OCI-M2 (cell line): ENCODE data around the gene CRYGN.

Source experiments
- DNase-seq: peaks from one replicate; lab custom pipeline; 2025; ENCODE audit not compliant: unreplicated experiment; lab: John Stamatoyannopoulos, UW

The CRYGN gene

DNA sequence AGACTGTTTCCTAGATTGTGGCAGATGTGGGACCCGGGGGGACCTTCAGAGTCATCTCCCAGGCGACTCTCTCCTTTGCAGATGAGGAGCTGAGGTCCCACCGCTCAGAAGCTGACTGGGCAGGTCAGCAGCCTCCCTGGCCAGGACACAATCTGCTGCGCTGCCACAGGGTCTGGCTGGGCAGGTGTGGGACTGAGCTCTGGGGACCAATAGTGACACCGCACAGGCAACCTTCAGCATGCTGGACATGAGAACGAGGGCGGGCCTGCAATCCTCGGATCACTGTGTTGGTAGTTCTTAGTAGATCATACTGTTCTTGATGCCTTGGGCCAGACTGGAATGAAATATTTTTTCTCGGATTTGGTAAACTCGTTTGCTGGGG lies 20.5 kb upstream of the CRYGN start:
- no peak for DNase-seq

DNA sequence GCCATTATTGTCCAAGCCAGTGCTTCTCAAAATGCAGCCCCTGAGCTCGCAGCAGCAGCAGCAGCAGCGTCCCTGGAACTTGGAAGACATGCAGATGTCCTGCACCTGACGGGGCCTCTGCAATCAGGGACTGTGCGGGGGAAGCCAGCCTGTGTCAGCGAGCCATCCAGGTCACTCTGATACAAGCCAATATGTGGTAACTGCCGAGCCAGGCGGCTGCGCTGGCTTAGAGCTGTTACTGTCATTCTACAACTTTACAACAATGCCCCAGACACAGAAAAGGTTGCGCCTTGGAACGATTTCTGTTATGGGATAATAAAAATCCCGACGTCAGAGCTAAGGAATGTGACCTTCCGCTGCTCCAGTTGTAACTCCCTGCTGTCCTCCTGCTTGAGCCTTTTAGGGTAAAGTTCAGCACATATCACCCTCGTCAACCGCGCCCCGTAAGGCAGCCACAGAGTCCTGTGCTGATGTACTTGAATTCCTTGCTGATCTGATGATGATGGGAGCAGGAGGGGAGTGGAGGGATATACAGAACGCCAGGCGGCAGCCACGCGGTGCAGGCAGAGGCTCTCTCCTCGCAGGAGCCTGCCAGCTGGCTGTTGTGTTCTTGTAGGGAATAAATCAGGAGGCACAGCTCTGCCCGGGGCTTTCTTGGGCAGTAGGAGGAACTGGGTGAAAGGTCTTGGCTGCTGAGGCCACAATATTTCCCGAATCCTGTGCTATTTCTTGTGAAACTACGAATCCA lies 20.0 kb upstream of the CRYGN start:
- no peak for DNase-seq

DNA sequence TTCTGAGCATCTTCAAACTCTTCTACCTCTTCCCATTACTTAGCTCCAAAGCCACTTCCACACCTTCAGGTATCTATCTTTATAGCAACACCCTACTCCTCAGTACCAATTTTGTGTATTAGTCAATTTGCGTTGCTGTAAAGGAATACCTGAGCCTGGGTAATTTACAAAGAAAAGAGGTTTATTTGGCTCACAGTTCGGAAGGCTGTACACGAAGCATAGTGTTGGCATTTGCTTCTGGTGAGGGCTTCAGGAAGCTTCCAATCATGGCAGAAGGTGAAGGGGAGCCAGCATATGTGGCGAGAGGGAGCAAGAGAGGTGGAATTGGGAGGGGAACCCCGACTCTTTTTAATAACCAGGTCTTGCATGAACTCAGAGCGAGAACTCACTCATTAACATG lies 17.6 kb upstream of the CRYGN start:
- no peak for DNase-seq

DNA sequence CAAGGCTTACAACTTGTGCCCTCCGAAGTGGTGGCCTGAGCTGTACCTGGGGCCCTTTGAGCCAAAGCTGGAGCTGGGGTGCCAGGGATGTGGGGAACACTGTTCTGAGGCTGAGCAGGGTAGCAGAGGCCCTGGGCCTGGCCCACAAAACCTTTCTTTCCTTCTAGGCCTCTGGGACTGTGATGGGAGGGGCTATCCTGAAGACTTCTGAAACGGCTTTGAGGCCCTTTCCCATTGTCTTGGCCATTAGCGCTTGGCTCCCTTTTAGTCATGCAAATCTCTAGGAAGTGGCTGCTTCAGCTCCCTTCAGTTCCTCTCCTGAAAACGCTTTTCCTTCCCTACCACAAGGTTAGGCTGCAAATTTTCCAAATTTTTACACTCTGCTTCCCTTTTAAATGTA lies 16.8 kb upstream of the CRYGN start:
- no peak for DNase-seq

DNA sequence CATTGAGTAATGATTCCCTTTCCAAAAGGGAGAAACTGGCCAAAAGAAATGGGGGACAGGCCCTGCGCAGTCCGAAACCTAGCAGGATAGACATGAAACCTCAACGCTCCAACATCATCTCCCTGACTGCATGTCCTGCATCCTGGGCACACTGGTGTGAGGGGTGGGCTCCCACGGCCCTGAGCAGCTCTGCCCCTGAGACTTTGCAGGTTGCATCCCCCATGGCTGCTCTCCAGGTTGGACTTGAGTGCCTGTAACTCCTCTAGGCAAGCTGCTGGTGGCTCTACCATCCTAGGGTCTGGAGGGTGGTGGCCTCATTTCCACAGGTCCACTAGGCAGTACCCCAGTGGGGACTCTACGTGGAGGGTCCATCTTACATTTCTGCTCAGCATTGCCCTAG lies 16.3 kb upstream of the CRYGN start:
- DNase-seq = no peak

DNA sequence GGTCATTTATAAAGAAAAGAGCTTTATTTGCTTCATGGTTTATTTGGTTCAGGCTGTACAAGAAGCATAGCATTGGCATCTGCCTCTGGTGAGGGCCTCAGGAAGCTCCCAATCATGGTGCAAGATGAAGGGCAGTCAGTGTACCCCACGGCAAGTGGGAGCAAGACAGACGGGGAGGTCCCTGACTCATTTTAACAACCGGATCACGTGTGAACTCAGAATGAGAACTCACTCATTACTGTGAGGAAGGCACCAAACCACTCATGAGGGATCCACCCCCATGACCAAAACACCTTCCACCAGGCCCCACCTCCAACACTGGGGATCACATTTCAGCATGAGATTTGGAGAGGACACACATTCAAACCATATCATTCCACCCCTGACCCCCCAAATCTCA lies 15.7 kb upstream of the CRYGN start:
- no peak for DNase-seq

DNA sequence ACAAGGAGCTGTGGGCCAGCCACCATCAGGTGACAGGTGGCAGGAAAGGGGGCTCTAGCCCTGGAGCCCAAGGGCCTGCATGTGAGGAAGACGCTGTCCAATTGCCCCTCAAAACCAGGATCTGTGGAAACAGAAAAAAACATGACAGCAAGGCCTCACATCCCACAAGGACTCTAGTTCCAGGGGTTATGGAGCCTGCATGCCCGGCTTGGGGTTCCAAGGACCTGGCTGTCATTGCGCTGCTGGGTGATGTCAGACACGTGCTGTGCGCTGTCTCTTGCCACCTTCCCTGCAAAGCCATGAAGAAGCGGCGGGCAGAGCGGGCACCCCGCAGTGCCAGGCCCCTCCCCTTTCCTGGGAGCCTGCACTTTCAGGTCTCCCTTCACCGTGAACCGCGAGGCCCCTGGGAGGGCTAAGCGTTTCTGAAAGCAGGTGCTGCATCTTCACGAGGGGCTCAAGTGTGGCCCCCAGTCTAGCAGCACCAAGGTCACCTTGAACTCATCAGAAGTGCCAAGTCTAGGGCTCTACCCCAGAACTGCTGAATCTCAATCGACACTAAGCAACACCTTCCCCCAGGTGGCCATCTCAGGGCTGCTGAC lies 15.1 kb upstream of the CRYGN start:
- DNase-seq = no peak

DNA sequence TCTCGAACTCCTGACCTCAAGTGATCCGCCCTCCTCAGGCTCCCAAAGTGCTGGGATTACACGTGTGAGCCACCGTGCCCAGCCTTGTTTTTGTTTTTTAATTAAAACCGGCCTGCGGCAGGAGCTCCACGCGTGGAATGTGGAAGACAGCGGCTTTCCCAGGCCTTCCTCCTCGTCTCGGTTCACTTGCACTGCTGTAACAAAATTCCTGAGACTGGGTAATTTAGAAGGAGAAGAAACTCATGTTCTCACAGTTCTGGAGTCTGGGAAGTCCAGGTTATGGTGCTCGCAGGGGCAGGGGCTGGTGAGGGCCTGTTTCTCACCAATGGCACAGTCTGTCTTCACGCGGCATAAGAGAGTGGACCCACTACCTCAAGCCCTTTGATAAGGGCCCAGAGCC lies 14.4 kb upstream of the CRYGN start:
- DNase-seq = no peak

DNA sequence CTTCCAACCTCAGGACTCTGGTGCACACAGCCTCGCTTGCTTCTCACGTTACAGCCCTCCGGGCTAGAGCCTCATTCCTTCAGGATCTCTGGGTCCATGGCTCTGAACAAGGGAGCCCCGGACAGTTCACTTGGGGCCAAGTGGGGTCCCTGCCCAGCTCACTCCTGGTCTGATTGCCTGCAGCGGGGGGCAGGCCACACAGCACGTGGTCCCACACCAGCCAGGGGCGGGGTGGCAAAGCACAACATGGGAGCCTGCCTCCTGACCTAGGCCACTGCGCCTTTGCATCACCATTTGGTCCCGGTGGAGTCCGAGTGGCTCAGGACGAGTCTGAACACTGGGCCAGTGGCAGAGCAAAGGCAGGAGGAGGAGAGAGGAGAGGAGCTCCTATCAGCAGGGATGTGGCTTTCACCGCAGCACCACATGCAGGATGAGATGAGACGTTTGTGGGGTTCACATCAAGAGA lies 13.4 kb upstream of the CRYGN start:
- DNase-seq = no peak

DNA sequence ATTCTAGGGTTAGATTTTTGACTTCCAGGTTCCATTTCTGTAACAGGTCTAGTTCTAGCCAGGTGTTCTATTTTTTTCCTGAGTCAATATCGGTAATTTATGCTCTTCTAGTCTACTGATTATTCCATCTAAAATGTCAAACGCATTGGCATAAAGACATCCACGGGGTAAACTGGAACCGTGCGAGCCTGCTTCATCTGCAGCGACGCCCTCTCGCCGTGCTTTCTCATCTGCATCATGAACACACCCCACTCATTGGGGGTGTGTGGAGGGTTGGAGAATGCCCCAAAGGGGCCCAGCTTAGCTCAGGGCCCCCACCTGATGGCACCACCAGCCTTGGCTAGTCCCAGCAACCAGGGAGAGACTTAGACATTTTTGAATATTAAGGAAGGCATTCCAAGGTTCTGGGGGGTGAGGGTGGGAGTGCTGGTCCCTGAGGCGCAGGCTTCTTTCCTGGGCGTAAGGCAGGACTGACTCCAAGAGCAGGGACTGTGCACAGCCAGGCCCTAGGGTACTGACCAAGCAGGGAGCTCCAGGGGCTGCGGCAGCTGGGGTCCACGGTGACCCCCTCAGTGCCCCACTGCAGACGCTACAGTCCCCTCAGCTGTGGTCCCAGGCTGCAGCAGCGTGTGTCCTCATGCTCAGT lies 12.9 kb upstream of the CRYGN start:
- DNase-seq = no peak

DNA sequence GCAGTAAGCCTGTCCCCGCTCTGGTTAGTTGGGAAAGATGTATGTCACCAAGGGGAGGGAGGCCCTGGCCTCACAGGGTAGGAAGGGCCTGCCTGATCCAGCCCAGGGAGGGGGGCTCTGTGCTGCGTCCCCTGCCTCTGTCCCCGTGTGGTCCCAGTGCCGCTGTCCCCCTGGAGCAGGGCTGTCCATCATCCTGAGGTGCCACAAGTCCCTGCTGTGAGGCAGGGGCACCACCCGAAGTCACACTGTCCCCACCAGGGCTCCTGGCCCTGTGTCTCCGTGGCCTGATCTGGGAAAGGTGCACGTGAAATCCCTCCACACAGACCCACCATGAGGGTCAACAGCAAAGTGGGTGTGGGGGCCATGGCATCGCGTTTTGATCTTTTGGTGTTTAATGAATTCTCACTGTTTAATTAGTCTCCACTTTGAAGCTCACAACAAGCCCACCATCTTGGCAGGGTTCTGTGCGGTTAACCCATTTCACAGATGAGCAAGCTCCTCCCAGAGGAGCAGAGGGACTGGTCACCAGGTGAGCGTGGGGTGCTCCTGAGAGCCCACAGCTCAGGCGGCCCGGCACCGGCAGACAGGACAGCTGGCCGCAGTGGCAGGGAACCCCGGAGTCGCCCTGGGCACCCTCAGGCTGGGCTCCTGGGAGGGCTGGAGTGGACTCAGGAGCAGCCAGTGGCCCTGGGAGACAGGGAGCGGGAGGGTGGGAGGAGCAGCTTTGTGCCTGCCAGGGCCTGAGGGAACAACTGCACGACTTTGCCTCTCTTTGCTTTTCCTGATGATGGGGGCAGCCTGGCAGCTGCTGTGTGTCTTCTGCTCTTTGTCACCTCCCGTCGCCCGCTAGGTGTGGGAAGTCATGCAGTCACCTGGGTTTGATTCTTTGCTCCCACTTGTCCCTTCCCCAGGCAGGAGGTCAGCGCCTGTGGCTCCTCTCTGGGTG lies 12.0 kb upstream of the CRYGN start:
- DNase-seq = no peak

DNA sequence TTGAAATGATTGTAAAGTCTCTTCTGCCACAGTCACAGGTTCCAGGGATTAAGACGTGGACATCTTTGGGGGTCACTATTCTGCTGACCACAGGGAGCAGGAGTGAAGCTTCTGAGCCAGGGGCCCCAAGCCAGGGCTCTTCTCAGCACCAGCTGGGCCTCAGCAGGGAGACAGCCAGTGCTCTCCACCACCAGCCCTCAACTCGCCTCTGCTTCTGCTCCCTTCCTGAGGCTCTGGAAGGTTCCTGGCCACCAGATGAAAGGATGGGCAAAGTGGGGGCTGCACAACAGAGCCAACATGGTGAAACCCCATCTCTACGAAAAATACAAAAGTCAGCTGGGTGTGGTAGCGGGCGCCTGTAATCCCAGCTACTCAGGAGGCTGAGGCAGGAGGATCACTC lies 11.2 kb upstream of the CRYGN start:
- DNase-seq = no peak

DNA sequence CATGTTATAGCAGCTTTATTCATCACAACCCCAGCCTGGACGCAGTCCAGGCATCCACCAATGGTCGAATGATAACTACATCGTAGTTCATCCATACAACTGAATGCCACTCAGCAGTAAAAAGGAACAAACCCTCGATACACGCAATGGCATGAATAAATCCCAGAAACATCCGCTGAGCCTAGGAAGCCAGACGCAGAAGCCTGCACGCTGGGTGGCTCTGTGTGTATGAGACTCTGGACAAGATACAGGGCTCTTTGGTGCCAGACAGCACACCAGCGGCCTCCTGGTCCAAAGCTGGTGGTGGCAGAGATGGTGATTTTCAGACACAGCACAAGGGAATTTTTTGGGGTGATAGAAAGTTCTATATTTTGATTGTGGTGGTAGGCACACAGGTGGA lies 10.0 kb upstream of the CRYGN start:
- no peak for DNase-seq

DNA sequence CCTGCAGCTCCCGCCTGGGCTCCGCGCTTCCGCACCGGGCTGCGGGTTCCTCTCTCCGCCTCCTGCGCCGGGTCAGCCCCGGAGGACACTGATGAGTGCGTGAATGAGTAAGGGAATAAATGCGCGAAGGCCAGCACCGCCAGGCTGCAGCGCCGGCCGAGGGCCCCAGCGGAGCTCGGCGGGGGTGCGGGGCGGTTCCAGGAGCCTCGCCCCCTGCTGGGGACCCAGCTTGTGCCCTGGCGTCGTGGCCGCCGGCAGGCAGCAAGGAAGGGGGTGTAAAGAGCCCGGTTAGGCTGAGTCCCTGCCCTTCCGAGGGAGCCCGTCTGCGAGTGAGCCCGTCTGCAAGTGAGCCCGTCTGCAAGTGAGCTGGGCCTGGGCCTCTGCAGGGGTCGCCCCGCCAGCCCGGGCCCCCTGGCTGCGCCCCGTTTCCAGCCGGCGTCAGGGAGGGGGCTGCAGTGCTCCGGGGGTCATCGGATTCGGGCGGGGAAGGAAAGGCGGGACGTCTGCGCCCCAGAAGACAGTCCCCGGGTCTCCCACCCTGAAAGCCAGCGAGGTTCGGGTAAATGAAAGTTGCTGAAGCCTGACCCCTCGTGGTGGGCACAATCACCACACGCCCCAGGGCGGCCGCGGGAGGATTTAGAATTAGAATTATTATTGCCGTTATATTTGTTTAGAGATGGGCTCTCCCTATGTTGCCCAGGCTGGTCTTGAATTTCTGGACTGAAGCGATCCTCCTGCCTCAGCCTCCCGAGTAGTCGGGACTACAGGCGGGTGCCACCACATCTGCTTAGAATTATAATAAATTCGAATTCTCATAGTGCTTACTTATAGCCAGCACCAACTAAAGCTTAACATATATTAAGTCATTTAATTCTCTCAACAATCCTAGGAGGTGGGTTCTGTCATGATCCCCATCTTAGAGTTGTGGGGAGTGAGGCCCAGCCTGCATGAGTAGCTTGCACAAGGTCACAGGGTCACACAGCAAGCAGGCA lies 8.6 kb upstream of the CRYGN start:
- DNase-seq = no peak

DNA sequence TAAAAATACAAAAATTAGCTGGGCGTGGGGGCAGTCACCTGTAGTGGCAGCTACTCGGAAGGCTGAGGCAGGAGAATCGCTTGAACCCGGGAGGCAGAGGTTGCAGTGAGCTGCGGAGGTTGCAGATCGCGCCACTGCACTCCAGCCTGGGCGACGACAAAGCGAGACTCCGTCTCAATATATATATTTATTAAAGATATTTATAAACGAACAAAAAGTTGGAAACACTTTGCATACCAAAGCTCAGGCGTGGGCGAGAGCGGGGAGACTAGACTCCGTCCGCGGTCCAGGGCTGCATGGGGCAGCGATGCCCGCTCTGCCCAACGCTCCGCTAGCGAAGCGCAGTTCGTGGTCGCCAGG lies 7.9 kb upstream of the CRYGN start:
- no peak for DNase-seq

DNA sequence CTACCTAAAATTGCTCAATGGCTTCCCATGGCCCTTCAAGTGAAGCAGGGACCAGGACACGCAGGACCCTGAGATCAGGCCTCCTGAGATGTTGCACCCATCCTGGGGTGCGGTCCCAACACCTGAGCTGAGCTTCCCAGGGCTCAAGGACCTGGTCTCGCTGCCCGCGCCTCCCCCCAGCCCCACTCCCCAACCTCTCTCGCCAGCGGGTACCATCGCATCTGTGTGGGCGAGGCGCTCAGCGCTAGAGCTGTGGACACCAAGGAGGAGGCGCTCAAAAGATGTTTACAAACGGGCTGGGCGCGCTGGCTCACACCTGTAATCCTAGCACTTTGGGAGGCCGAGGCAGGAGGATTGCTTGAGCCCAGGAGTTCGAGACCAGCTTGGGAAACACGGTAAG lies 7.4 kb upstream of the CRYGN start:
- DNase-seq = no peak

DNA sequence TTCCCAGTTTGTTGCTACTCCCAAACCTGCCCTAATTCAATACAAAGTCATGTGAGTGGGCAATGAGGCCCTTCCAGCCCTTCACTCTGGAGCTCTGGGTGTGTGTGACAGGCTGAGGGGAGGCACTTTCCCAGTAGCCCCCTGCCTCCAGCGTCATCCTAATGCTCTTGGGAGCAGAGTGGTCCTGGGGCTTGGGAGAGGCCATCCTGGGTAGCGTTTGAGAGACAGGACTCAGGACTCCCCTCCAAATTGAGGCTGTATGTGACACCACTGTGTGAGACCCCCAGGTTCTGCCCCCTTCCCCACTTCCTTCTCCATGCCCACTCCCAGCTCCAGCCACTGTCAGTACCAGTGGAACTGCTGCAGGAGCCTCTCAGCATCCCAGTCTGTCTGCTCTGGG lies 6.5 kb upstream of the CRYGN start:
- DNase-seq = no peak

DNA sequence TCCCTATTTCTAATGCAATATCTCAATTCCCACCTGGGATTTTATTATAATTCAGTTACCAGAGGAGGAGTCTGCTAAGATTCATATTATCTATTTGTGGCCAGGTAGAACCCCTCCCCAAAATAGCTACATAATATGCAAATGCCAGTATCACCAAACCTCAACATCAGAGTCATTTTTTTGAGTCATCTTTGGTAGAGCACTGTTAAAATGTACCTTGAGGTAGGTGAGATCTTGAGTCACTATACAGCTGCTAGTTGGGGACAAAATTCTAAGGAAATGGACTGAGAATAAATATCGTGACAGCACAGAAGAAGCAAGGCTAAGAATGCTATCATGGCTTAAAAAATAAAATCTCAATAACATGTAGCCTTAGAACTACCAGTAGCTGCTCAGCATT lies 4.7 kb upstream of the CRYGN start:
- DNase-seq = no peak

DNA sequence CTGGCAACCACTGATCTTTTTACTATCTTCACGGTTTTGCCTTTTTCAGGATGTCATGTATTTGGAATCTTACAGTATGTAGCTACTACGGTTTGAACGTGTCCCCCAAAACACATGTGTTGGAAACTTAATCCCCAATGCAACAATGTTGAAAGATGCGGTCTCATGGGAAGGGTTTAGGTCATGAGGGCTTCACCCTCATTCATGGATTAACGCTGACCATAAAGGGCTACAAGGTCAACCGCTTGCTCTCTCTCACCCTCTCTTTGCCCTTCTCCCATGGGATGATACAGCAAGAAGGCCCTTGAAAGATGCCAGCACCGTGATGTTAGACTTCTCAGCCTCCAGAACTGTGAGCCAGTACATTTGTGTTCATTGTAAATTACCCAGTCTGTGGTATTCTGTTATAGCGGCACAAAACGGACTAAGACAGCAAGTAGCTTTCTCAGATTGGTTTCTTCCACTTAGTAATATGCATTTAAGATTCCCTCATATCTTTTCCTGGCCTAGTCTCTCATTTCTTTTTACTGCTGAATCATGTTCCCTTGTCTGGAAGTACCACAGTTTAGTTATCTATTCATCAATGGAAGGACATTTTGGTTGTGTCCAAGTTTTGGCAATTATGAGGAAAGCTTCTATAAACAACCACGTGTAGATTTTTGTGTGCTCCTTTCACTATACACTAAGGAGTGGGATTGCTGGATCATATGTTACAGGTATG lies 3.0 kb upstream of the CRYGN start:
- DNase-seq = no peak
